Thoracic aorta (tissue), 2 donors: ENCODE measurements around the gene PAPOLA. TPM values are rescaled to one million over a fixed set of nuclear protein-coding genes. Genes with fewer than 3 reads are reported as not detected.

Source experiments
- ATAC-seq: fragments of 150-250 bp; one replicate; pipeline ENCODE4 v1.8.0; 2017; ENCODE audit warnings: low read depth; ENCODE audit not compliant: insufficient number of reproducible peaks, low FRiP score
- DNase-seq: peaks from one replicate; pipeline ENCODE4 v3.0.0-alpha.2; 2020; ENCODE audit warnings: low spot score
- H3K27ac ChIP-seq, 2 donors: fragments of 200-600 bp; sonication (generic); 1 replicate in 1 of 2; 2 replicates in 1 of 2; pipeline ENCODE4 v1.5.1; 2016; ENCODE audit warnings: mild to moderate bottlenecking in 2 of 2, moderate library complexity in 2 of 2
- H3K27me3 ChIP-seq: fragments of 200-600 bp; sonication (generic); replicated peaks from 2 replicates; pipeline ENCODE4 v1.6.0; 2016; ENCODE audit warnings: mild to moderate bottlenecking; ENCODE audit not compliant: insufficient read depth
- H3K36me3 ChIP-seq: fragments of 200-600 bp; sonication (generic); one replicate; pipeline ENCODE4 v1.5.1; 2016
- H3K4me1 ChIP-seq, 2 donors: fragments of 200-600 bp; sonication (generic); 1 replicate in 1 of 2; 2 replicates in 1 of 2; pipeline versions ENCODE4 v1.5.1 to v1.6.0; 2016; ENCODE audit warnings: low read depth in 2 of 2, mild to moderate bottlenecking in 1 of 2; ENCODE audit not compliant: control insufficient read depth in 1 of 2
- H3K4me3 ChIP-seq: fragments of 200-600 bp; sonication (generic); 2 replicates; pipeline ENCODE4 v1.5.1; 2016; ENCODE audit warnings: mild to moderate bottlenecking
- H3K9me3 ChIP-seq: fragments of 200-600 bp; sonication (generic); 2 replicates; pipeline ENCODE4 v1.5.1; 2016
- total RNA-seq, 2 donors: library from RNA; depleted of rRNA; stranded (reverse); fragments of >200 nt; gene quantifications; one replicate each; pipeline versions ENCODE4 v1.1.0 to v1.2.3, GENCODE V29; 2016
- TF ChIP-seq, protein P1 (sequence below): fragments of 200-600 bp; sonication (generic); IDR thresholded peaks from one replicate; pipeline ENCODE4 v1.5.1; 2019; ENCODE audit warnings: antibody characterized with exemption

PAPOLA gene
- total RNA-seq, 2 donors from 2014 or later: 81.9 to 152 TPM

DNA sequence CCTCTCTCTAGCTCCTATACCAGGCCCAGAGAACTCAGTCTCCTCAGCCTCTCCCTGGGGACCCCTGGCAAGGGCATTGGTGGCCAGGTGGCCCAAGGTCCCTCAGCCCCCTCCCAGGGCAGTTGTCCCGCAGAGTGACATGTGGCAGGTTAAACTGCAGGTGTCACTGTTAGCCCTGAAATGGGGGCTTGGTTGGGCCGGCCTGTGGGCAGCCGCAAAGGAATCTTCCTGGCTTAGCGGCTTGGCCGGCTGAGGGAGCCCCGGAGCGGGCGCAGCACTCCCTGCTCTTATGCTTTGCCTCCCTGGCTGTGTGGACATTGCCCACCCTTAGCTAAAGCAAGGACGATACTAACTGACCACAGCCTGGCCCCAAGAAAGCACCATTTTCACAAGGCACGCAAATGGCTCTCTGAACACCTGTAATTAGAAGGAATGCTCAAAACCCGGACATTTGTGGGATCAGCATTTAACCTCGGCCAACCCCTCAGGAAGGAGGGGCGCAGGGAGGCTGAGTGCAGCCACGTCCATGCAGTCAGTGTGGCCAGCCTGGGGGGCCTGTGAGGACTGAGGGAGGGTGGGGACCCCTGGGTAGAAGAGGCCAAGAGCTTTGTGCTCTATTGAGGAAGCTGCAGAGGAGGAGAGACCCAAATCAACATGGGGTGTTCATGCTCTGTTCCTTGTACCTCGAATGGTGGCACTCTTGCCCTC is 82.2 kb downstream of the PAPOLA start:
- Histone ChIP-seq H3K27me3 (no peaks in the 10 kb centered on the region), H3K4me1 (no peaks in the 10 kb centered on the region), H3K36me3 (no peaks in the 10 kb centered on the region), H3K4me3 (no peak overlapping the region), H3K27ac (no peak overlapping the region), H3K9me3 (no peaks in the 10 kb centered on the region)
- ATAC-seq (no peak), DNase-seq (no peak)
- TF ChIP-seq, protein P1, sequence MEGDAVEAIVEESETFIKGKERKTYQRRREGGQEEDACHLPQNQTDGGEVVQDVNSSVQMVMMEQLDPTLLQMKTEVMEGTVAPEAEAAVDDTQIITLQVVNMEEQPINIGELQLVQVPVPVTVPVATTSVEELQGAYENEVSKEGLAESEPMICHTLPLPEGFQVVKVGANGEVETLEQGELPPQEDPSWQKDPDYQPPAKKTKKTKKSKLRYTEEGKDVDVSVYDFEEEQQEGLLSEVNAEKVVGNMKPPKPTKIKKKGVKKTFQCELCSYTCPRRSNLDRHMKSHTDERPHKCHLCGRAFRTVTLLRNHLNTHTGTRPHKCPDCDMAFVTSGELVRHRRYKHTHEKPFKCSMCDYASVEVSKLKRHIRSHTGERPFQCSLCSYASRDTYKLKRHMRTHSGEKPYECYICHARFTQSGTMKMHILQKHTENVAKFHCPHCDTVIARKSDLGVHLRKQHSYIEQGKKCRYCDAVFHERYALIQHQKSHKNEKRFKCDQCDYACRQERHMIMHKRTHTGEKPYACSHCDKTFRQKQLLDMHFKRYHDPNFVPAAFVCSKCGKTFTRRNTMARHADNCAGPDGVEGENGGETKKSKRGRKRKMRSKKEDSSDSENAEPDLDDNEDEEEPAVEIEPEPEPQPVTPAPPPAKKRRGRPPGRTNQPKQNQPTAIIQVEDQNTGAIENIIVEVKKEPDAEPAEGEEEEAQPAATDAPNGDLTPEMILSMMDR: no peak

DNA sequence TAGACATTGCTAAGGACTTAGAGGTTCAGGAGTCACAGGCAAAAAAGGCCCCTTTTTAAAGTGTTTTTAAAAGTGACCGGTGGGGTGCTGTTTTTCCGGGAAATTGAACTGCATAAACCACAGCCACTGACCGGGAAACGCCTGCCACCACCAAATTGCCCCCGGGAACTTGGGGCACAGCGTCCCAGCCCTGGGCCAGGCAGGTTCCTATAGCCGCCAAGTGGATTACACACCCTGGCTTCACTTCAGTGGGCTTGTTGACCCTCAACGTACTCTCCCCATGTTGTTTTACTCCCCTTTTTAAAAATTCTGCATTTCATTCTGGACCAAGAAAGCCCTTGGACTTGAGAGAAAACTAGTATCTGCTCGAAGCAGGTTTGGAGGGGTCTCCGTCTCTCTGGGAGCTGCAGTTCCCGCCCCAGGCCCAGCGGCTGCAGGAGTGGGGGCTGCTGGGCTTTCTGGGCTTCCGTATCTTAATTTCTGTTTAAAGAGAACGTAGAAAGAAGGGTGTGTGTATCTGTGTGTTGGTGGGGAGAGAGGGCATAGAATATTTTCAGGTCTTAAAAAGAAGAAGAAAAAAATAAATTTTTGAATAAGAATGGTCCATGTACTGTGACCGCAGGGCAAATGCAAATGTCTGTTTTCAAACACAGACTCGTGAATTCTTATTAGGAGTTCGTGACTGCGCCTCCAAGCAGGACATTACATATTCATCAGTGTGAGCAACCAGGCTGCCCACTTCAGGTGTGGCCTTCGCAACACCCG is 82.9 kb downstream of the PAPOLA start:
- Histone ChIP-seq H3K36me3 (no peaks in the 10 kb centered on the region), H3K4me3 (no peak overlapping the region), H3K9me3 (no peaks in the 10 kb centered on the region), H3K4me1 (no peaks in the 10 kb centered on the region), H3K27ac (no peak overlapping the region), H3K27me3 (no peaks in the 10 kb centered on the region)
- ATAC-seq (no peak), DNase-seq (no peak)
- TF ChIP-seq, protein P1: no peak

- H3K36me3 ChIP-seq: no peaks in the 10 kb centered on the region
- TF ChIP-seq, protein P1: no peak
- H3K27me3 ChIP-seq: no peaks in the 10 kb centered on the region
- no peaks in the 10 kb centered on the region for H3K4me1 ChIP-seq
- H3K27ac ChIP-seq: no peak overlapping the region
- ATAC-seq (no peak), DNase-seq (no peak)
- H3K9me3 ChIP-seq: no peaks in the 10 kb centered on the region
- H3K4me3 ChIP-seq: no peak overlapping the region
Observed at GRCh38 chr14:96585672-96586013, 83.5 kb downstream of the PAPOLA start.

GRCh38 chr14:96586056-96586455 is 83.9 kb downstream of the PAPOLA start:
- H3K4me1 ChIP-seq: no peaks in the 10 kb centered on the region
- H3K27ac ChIP-seq: no peak overlapping the region
- ATAC-seq: no peak
- TF ChIP-seq, protein P1: no peak
- no peaks in the 10 kb centered on the region for H3K36me3 ChIP-seq
- no peaks in the 10 kb centered on the region for H3K27me3 ChIP-seq
- no peak for DNase-seq
- no peaks in the 10 kb centered on the region for H3K9me3 ChIP-seq
- no peak overlapping the region for H3K4me3 ChIP-seq

GRCh38 chr14:96586921-96587822 is 85.0 kb downstream of the PAPOLA start:
- Histone ChIP-seq H3K27ac (no peak overlapping the region), H3K36me3 (no peaks in the 10 kb centered on the region), H3K4me1 (no peaks in the 10 kb centered on the region), H3K9me3 (no peaks in the 10 kb centered on the region), H3K4me3 (no peak overlapping the region), H3K27me3 (no peaks in the 10 kb centered on the region)
- ATAC-seq: no peak
- TF ChIP-seq, protein P1: no peak
- DNase-seq: no peak
